HepG2 (cell line): Measurements from ENCODE around the gene SLC25A19. TPM values are rescaled to one million over a fixed set of nuclear protein-coding genes. Genes with fewer than 3 reads are reported as not detected.
A peak's percentile ranks its signal among the peaks of the same experiment; 100 is the strongest.

Experiments used
- AGO2 ChIP-seq: fragments of 200-400 bp; formaldehyde crosslinking; optimal IDR thresholded peaks from 2 replicates; pipeline ENCODE3; 2017; ENCODE audit warnings: mild to moderate bottlenecking, low read depth, low read length, moderate library complexity
- CBX2 ChIP-seq, 2 experiments: fragments of 200-600 bp in 1 of 2; sonication (generic); formaldehyde crosslinking in 1 of 2; IDR thresholded peaks; 2 replicates each; pipeline versions ENCODE4 v1.7.0 to v1.8.1; 2018 to 2022; ENCODE audit warnings: low read depth in 2 of 2, low read length in 1 of 2, mild to moderate bottlenecking in 1 of 2, missing genetic modification reagents in 1 of 2
- FOXC1 ChIP-seq: sonication (generic); formaldehyde crosslinking; IDR thresholded peaks from 2 replicates; pipeline ENCODE4 v1.8.0; 2022; ENCODE audit warnings: mild to moderate bottlenecking, missing genetic modification reagents, borderline replicate concordance
- FOXJ3 ChIP-seq: sonication (generic); formaldehyde crosslinking; IDR thresholded peaks from 2 replicates; pipeline ENCODE4 v1.4.0; 2020; ENCODE audit warnings: missing genetic modification reagents, mild to moderate bottlenecking, borderline replicate concordance
- FOXP4 ChIP-seq: sonication (generic); formaldehyde crosslinking; IDR thresholded peaks from 2 replicates; pipeline ENCODE4 v1.4.0; 2020; ENCODE audit warnings: missing genetic modification reagents
- GABPB1 ChIP-seq: IDR thresholded peaks from 2 replicates; pipeline ENCODE4 v1.6.1; 2016; ENCODE audit warnings: mild to moderate bottlenecking, missing genetic modification reagents, moderate library complexity, missing compliant biosample characterization
- HDAC6 ChIP-seq: fragments of 200-600 bp; sonication (generic); IDR thresholded peaks from 2 replicates; pipeline ENCODE4 v1.7.0; 2017; ENCODE audit warnings: mild to moderate bottlenecking, antibody characterized with exemption, low read length, low read depth
- KLF12 ChIP-seq: sonication (generic); formaldehyde crosslinking; IDR thresholded peaks from 2 replicates; pipeline ENCODE4 v1.4.0; 2020; ENCODE audit warnings: missing genetic modification reagents, borderline replicate concordance
- PRDM15 ChIP-seq: sonication (generic); formaldehyde crosslinking; IDR thresholded peaks from 2 replicates; pipeline ENCODE4 v1.4.0; 2020; ENCODE audit warnings: missing genetic modification reagents
- SMARCC2 ChIP-seq: fragments of 450-650 bp; IDR thresholded peaks from 2 replicates; pipeline ENCODE4 v1.6.1; 2017; ENCODE audit warnings: antibody characterized with exemption, mild to moderate bottlenecking
- TBP ChIP-seq: sonication (generic); formaldehyde crosslinking; IDR thresholded peaks from 2 replicates; pipeline ENCODE4 v1.5.0; 2020; ENCODE audit warnings: missing genetic modification reagents
- ZBTB10 ChIP-seq: sonication (generic); formaldehyde crosslinking; IDR thresholded peaks from 2 replicates; pipeline ENCODE4 v1.4.0; 2020; ENCODE audit warnings: missing genetic modification reagents, borderline replicate concordance
- ZC3H13 ChIP-seq: sonication (generic); formaldehyde crosslinking; IDR thresholded peaks from 2 replicates; pipeline ENCODE4 v1.8.1; 2023; ENCODE audit warnings: mild to moderate bottlenecking, missing genetic modification reagents, moderate library complexity
- ZMYM3 ChIP-seq: sonication (generic); formaldehyde crosslinking; IDR thresholded peaks from 2 replicates; pipeline ENCODE4 v1.5.1; 2020; ENCODE audit warnings: mild to moderate bottlenecking, missing genetic modification reagents
- ZNF30 ChIP-seq: sonication (generic); formaldehyde crosslinking; IDR thresholded peaks from 2 replicates; pipeline ENCODE4 v1.5.0; 2020; ENCODE audit warnings: mild to moderate bottlenecking, missing genetic modification reagents
- ZNF674 ChIP-seq: sonication (generic); formaldehyde crosslinking; IDR thresholded peaks from 2 replicates; pipeline ENCODE4 v1.5.0; 2020; ENCODE audit warnings: low read depth, mild to moderate bottlenecking, missing genetic modification reagents
- ZNF747 ChIP-seq: sonication (generic); formaldehyde crosslinking; IDR thresholded peaks from 2 replicates; pipeline ENCODE4 v1.8.1; 2023; ENCODE audit warnings: missing genetic modification reagents, mild to moderate bottlenecking, borderline replicate concordance
- ZSCAN25 ChIP-seq: sonication (generic); formaldehyde crosslinking; IDR thresholded peaks from 2 replicates; pipeline ENCODE4 v1.8.0; 2022; ENCODE audit warnings: mild to moderate bottlenecking, missing genetic modification reagents
- polyA plus RNA-seq, 8 experiments: library from polyadenylated mRNA; depleted of rRNA in 3 of 8; stranded (reverse) in 7 of 8; unstranded in 1 of 8; fragments of >200 nt; fragmentation: Illumina TruSeq in 4 of 8; extraction: Trizol in 4 of 8; gene quantifications; 2 replicates each; pipeline versions ENCODE4 v1.2.1 to v1.2.3, GENCODE V29; 2011 to 2016; ENCODE audit warnings: low read depth in 4 of 8, missing spikeins in 1 of 8, mixed read lengths in 1 of 8; ENCODE audit not compliant: insufficient read depth in 1 of 8
- total RNA-seq, 5 experiments: library from RNA; depleted of rRNA; stranded (reverse); fragments of >200 nt; fragmentation: Illumina TruSeq; extraction: Trizol; gene quantifications; 2 replicates each; pipeline ENCODE4 v1.2.3, GENCODE V29; 2016; ENCODE audit warnings: low read depth in 1 of 5
- TF ChIP-seq, protein P1 (sequence below): sonication (generic); formaldehyde crosslinking; IDR thresholded peaks from 2 replicates; pipeline ENCODE4 v1.4.0; 2020; ENCODE audit warnings: missing genetic modification reagents; ENCODE audit errors: not compliant biosample characterization

Gene SLC25A19
- total and polyA plus RNA-seq, 2 of the 13 experiments (the other 11 are each of a cell fraction or from before 2014, with no cell fraction given), result 24.4 to 41.4 TPM

DNA sequence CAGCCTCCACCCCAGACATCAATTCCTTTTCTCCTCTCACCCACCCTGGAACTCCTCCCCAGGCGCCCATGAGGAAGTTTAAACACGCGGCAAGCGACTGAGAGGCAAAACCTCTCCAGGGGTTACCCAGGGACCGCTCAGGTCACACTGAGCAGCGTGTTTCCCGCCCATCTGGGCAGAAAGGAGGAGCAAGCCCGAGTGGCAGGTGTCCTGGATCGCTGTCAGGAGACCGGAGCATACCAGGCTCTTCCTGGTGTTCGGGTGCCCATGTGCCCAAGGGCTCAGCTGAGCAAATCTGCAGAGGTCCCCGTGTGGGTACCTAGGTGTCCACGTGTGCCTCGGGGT is 491 bp downstream of the SLC25A19 start (continued):
- no peak for TF ChIP-seq ZNF30 (CRISPR knock-in tag)
- no peak for TF ChIP-seq ZBTB10
- TF ChIP-seq PRDM15 (CRISPR knock-in tag), result peak; percentile 63; the same call in 1 of the 2 replicates
- peak; percentile 33; the same call in 1 of the 2 replicates for TF ChIP-seq FOXP4 (CRISPR knock-in tag)
- no peak for TF ChIP-seq AGO2
- TF ChIP-seq TBP (CRISPR knock-in tag), result no peak
- no peak for TF ChIP-seq CBX2 (IDR thresholded peaks at IDR 0.05; ENCODE audit: low read depth, low read length)
- TF ChIP-seq CBX2 (CRISPR knock-in tag; IDR thresholded peaks at IDR 0.05; ENCODE audit: low read depth), result 0 out of 2 replicates have a peak, but pooled peaks have one; percentile 29
- no peak for TF ChIP-seq ZNF674 (CRISPR knock-in tag)
- no peak for TF ChIP-seq ZC3H13 (CRISPR knock-in tag)
- TF ChIP-seq ZSCAN25 (CRISPR knock-in tag), result no peak
- TF ChIP-seq, protein P1, sequence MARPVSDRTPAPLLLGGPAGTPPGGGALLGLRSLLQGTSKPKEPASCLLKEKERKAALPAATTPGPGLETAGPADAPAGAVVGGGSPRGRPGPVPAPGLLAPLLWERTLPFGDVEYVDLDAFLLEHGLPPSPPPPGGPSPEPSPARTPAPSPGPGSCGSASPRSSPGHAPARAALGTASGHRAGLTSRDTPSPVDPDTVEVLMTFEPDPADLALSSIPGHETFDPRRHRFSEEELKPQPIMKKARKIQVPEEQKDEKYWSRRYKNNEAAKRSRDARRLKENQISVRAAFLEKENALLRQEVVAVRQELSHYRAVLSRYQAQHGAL, result peak; percentile 41
- TF ChIP-seq ZMYM3, result no peak
- no peak for TF ChIP-seq FOXC1 (CRISPR knock-in tag)
- no peak for TF ChIP-seq ZNF747 (CRISPR knock-in tag)
- no peak for TF ChIP-seq FOXJ3 (CRISPR knock-in tag)
- TF ChIP-seq SMARCC2, result no peak
- TF ChIP-seq KLF12, result no peak; the same call in 1 of the 2 replicates
- TF ChIP-seq GABPB1, result no peak
- no peak for TF ChIP-seq HDAC6
